GM12872 (cell line): ENCODE measurements around the gene CEP63.

Experiments
- TF ChIP-seq, protein P1 (sequence below): IDR thresholded peaks from 3 replicates; pipeline ENCODE4 v1.5.1; 2011; ENCODE audit warnings: low read depth, mild to moderate bottlenecking, low read length, moderate library complexity; ENCODE audit not compliant: insufficient read depth

CEP63 gene

DNA sequence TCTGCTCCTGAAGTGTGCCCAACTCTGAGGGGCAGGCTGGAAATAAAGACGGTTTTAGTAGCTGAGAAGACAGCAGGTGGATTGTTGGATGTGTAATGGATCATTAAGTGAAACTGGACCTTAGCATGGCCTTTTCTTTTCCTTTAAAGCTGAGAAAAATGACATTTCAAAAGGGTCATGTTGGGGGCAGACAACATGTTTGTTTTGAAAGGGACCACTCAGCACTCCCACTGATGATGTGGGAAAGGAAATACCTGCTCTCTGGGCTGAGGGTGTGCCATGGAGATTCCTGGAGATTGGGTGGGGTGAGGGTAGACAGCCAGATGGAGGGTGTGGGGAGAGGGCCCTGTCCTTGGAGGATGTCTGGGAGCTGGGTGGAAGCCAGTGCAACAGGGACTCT lies 38.5 kb upstream of the CEP63 start:
- TF ChIP-seq, protein P1, sequence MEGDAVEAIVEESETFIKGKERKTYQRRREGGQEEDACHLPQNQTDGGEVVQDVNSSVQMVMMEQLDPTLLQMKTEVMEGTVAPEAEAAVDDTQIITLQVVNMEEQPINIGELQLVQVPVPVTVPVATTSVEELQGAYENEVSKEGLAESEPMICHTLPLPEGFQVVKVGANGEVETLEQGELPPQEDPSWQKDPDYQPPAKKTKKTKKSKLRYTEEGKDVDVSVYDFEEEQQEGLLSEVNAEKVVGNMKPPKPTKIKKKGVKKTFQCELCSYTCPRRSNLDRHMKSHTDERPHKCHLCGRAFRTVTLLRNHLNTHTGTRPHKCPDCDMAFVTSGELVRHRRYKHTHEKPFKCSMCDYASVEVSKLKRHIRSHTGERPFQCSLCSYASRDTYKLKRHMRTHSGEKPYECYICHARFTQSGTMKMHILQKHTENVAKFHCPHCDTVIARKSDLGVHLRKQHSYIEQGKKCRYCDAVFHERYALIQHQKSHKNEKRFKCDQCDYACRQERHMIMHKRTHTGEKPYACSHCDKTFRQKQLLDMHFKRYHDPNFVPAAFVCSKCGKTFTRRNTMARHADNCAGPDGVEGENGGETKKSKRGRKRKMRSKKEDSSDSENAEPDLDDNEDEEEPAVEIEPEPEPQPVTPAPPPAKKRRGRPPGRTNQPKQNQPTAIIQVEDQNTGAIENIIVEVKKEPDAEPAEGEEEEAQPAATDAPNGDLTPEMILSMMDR, result no peak

GRCh38 chr3:134448664-134449063 lies 37.2 kb upstream of the CEP63 start:
- TF ChIP-seq, protein P1, result no peak

DNA sequence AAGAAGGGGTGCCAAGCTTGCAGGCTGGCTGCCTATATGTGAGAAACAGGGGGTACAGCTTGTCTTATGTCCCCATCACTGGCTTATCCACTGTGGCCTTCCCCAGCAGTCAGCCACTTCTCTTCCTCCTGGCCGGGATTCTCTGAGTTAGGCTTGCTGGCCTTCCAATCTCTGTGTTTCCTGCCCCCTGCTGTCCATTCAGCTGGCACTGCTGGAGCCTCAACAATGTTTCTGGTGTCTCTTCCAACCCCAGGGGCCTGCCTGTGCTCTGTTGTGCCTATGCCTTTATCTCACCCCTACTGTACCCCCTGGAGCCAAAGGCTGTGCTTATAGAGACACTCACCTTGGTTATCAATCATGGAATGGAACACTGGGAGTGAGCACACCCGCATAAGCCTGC lies 36.6 kb upstream of the CEP63 start:
- TF ChIP-seq, protein P1, result peak; percentile 41; the same call in 2 of the 3 replicates

DNA sequence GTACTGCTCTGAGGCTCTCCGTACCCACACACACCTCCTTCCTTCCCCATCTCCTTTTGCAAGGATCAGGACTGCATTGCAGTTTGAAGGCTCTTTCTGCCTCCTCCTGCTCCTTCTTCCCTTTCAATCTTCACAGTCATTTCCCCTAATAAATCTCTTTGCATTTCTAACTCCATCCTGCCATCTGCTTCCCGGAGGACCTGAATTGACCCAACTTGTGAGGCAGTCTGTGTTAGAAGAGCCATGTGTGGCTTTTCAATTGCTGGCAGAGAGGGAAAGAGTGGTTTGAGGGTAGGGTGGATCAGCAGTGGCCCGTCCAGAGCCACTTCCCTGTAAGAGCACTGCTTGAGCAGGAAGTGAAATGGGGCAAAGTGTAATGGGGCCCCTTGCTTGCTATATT lies 35.9 kb upstream of the CEP63 start:
- TF ChIP-seq, protein P1, result no peak

DNA sequence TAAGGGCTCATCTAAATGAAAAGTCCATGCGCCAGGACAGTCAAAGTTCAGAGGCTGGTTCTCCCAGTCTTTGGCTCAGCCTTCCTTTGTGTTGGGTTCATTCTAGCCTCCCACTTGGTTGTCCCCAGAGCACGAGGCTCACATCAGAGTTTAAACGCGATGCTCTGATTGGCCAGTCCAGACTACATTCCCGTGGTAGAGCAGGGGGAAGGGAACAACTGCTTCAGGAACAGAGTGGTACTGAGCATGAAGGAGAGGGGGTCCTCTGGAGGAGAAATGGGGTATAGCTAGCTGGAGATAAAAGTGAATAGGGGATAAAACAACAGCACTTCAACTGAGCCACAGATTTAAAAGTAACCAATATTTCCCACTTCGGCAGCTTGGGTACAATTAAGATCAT lies 32.2 kb upstream of the CEP63 start:
- TF ChIP-seq, protein P1, result peak; percentile 36; the same call in 2 of the 3 replicates

DNA sequence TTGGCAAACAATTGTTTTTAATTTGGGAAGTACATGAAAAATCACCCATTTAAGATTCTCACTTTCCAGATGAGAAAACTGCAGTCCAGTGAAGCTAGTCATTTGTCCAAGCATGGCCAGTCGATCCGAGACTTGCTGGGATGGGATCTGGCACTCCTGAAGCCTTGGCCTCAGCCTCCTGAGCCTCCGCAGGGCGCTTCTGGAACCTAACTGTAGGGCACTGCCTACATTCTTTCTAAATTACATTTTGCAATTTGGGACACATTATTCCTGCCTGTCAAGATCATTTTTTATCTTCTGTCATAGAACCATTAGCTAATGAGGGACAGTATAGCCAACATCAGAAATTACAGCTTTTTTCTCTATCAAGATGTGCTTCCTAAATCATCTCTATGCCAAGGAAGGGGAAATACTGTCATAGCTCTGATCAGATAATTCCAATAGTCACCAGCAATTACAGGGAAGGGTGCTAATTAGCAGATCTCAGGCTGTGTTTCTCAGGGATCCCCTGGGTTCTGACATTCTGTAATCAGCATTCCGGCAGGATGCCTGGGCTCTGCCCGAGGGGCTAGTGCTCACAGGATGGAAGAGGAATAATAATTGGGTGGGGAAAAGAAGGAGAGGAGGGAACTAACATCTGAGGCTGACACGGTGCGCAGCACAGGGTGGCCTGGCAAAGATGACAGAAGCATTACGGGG lies 28.3 kb upstream of the CEP63 start:
- TF ChIP-seq, protein P1, result no peak

DNA sequence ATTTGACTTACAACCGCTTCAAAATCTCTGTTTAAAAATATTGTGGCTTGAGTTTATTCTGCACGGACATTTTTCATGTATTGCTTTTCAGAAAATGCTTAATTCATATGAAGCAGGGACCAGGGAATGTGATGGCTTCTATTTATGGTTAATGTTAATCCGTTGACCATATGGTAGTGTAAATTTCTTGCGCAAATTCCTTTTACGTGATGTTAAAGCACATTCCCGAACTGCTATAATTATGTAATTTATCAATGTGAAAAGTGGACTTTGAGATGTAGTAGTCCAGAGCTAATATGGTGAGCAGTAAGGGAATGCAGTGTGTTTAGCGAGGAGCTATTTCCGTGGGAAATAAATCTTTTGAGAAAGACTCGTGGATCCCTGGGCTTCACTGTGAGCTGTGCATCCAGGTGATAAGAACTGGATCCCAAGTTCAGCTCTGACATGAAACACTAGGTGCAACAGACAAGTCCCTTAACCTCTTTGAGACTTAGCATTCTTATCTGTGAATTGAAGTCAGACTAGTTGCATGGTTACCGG lies 27.4 kb upstream of the CEP63 start:
- TF ChIP-seq, protein P1, result no peak
